WTC11 (cell line): Measurements from ENCODE around the gene OXGR1. TPM values are rescaled to one million over a fixed set of nuclear protein-coding genes. Genes with fewer than 3 reads are reported as not detected.

Experiments used
- ATAC-seq: fragments of 200-7000 bp; cut with Tn5 transposase; 2 replicates; pipeline ENCODE4 v1.10.0; 2021; ENCODE audit warnings: mild to moderate bottlenecking, moderate library complexity
- CTCF ChIA-PET: fragments of 300-600 bp; sonication (Branson Sonifier 250); formaldehyde crosslinking; loops from one replicate; lab custom pipeline; 2021; ENCODE audit warnings: antibody characterized with exemption; lab: Charles Lee
- POLR2A ChIA-PET: fragments of 350-600 bp; sonication (Branson Sonifier 250); formaldehyde crosslinking; loops from one replicate; lab custom pipeline; 2021; ENCODE audit warnings: antibody characterized with exemption; lab: Charles Lee
- DNase-seq: peaks from one replicate; pipeline ENCODE4 v3.0.0; 2021; ENCODE audit warnings: low spot score
- H3K27ac Mint-ChIP-seq: 2 replicates; pipeline ENCODE4 v1.8.0; 2021; ENCODE audit warnings: mixed read lengths
- H3K27me3 Mint-ChIP-seq: 2 replicates; pipeline ENCODE4 v1.8.0; 2021; ENCODE audit warnings: low read depth, mild to moderate bottlenecking, moderate library complexity, mixed read lengths
- H3K36me3 Mint-ChIP-seq: 2 replicates; pipeline ENCODE4 v1.8.0; 2021; ENCODE audit warnings: mixed read lengths
- H3K4me1 Mint-ChIP-seq: 2 replicates; pipeline ENCODE4 v1.8.0; 2022; ENCODE audit warnings: mixed read lengths
- H3K4me3 Mint-ChIP-seq: 2 replicates; pipeline ENCODE4 v1.8.0; 2021; ENCODE audit warnings: mild to moderate bottlenecking, moderate library complexity, mixed read lengths
- H3K9me3 Mint-ChIP-seq: 2 replicates; pipeline ENCODE4 v1.8.0; 2021; ENCODE audit warnings: mixed read lengths
- AFF4 ChIP-seq: sonication (generic); formaldehyde crosslinking; IDR thresholded peaks from 2 replicates; pipeline ENCODE4 v1.8.1; 2023; ENCODE audit warnings: mild to moderate bottlenecking, missing genetic modification reagents, borderline replicate concordance
- CDX4 ChIP-seq: fragments of 250-450 bp; sonication (Bioruptor Pico); IDR thresholded peaks from 2 replicates; pipeline ENCODE4 v1.9.0; 2021; ENCODE audit warnings: moderate library complexity, mild to moderate bottlenecking, inconsistent platforms, borderline replicate concordance
- CTCF ChIP-seq: fragments of 200-600 bp; IDR thresholded peaks from 2 replicates; pipeline ENCODE4 v1.8.0; 2022; ENCODE audit warnings: antibody characterized with exemption
- ESRRA ChIP-seq: sonication (generic); formaldehyde crosslinking; IDR thresholded peaks from 2 replicates; pipeline ENCODE4 v1.8.1; 2022; ENCODE audit warnings: mild to moderate bottlenecking, missing genetic modification reagents, borderline replicate concordance
- MAX ChIP-seq: sonication (generic); formaldehyde crosslinking; IDR thresholded peaks from 2 replicates; pipeline ENCODE4 v1.8.0; 2022; ENCODE audit warnings: mild to moderate bottlenecking, missing genetic modification reagents
- MLX ChIP-seq: sonication (generic); formaldehyde crosslinking; IDR thresholded peaks from 2 replicates; pipeline ENCODE4 v1.8.1; 2023; ENCODE audit warnings: mild to moderate bottlenecking, missing genetic modification reagents, moderate library complexity
- MYBL2 ChIP-seq: sonication (generic); formaldehyde crosslinking; IDR thresholded peaks from 2 replicates; pipeline ENCODE4 v1.8.1; 2023; ENCODE audit warnings: mild to moderate bottlenecking, moderate library complexity, missing genetic modification reagents
- NR3C1 ChIP-seq: sonication (generic); formaldehyde crosslinking; conservative IDR thresholded peaks from 2 replicates; pipeline ENCODE4 v1.8.1; 2023; ENCODE audit warnings: low read depth, mild to moderate bottlenecking, missing genetic modification reagents
- SMAD4 ChIP-seq: sonication (generic); formaldehyde crosslinking; IDR thresholded peaks from 2 replicates; pipeline ENCODE4 v1.8.0; 2022; ENCODE audit warnings: mild to moderate bottlenecking, missing genetic modification reagents
- SOX15 ChIP-seq: fragments of 250-450 bp; sonication (Bioruptor Pico); IDR thresholded peaks from 2 replicates; pipeline ENCODE4 v1.9.0; 2021; ENCODE audit warnings: mild to moderate bottlenecking
- USF1 ChIP-seq: sonication (generic); formaldehyde crosslinking; IDR thresholded peaks from 2 replicates; pipeline ENCODE4 v1.8.0; 2022; ENCODE audit warnings: mild to moderate bottlenecking, missing genetic modification reagents
- ZBTB43 ChIP-seq: sonication (generic); formaldehyde crosslinking; IDR thresholded peaks from 2 replicates; pipeline ENCODE4 v1.8.1; 2023; ENCODE audit warnings: mild to moderate bottlenecking, missing genetic modification reagents
- ZNF317 ChIP-seq: sonication (generic); formaldehyde crosslinking; IDR thresholded peaks from 2 replicates; pipeline ENCODE4 v1.8.1; 2023; ENCODE audit warnings: low read depth, mild to moderate bottlenecking, moderate library complexity, missing genetic modification reagents, borderline replicate concordance
- ZNF423 ChIP-seq: fragments of 250-450 bp; sonication (Bioruptor Pico); IDR thresholded peaks from 2 replicates; pipeline ENCODE4 v2.1.2; 2022; ENCODE audit warnings: mild to moderate bottlenecking, moderate library complexity
- ZNF671 ChIP-seq: fragments of 250-450 bp; sonication (Bioruptor Pico); IDR thresholded peaks from 2 replicates; pipeline ENCODE4 v1.8.0; 2021; ENCODE audit warnings: mild to moderate bottlenecking
- total RNA-seq: library from RNA; stranded (reverse); gene quantifications from 3 replicates; pipeline ENCODE4 v1.2.3, GENCODE V29; 2021
- TF ChIP-seq, protein P1 (sequence below): sonication (generic); formaldehyde crosslinking; IDR thresholded peaks from 2 replicates; pipeline ENCODE4 v1.8.1; 2023; ENCODE audit warnings: mild to moderate bottlenecking, moderate library complexity, missing genetic modification reagents
- TF ChIP-seq, protein P2 (sequence below): fragments of 250-450 bp; sonication (Bioruptor Pico); conservative IDR thresholded peaks from 2 replicates; pipeline ENCODE4 v1.9.0; 2021; ENCODE audit warnings: mild to moderate bottlenecking

OXGR1 gene
- total RNA-seq, 1 experiment from 2014 or later: 0.39 TPM

DNA sequence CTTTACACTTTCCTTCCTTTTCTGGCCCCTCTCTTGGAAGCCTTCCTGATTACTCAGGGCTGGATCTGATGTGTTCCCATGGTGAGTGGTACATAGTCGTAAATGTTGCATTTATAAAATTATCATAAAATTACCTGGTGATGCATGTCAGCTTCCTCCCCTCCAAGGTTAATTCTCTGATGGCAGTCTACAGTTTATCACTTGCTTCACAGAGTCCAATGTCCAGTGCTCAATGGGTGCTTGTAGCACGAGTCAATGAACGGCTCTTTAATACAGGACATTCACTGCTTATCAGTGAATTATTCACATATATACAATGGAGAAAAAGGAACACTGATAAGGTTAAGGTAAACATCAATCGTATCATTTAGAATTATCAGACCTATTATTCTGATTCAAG lies 27.0 kb upstream of the OXGR1 start:
- ChIA-PET POLR2A (no interaction called here), CTCF (no interaction called here)
- peaks cover 2% of the 10 kb centered on the region; the same call in 1 of the 2 replicates for H3K27me3 Mint-ChIP-seq
- no peak overlapping the region for H3K4me3 Mint-ChIP-seq
- TF ChIP-seq CDX4 (CRISPR knock-in tag) (no peak), MLX (CRISPR knock-in tag) (no peak), ESRRA (CRISPR knock-in tag) (no peak), SMAD4 (CRISPR knock-in tag) (no peak), ZNF671 (no peak), SOX15 (no peak), ZBTB43 (CRISPR knock-in tag) (no peak)
- TF ChIP-seq, protein P1, sequence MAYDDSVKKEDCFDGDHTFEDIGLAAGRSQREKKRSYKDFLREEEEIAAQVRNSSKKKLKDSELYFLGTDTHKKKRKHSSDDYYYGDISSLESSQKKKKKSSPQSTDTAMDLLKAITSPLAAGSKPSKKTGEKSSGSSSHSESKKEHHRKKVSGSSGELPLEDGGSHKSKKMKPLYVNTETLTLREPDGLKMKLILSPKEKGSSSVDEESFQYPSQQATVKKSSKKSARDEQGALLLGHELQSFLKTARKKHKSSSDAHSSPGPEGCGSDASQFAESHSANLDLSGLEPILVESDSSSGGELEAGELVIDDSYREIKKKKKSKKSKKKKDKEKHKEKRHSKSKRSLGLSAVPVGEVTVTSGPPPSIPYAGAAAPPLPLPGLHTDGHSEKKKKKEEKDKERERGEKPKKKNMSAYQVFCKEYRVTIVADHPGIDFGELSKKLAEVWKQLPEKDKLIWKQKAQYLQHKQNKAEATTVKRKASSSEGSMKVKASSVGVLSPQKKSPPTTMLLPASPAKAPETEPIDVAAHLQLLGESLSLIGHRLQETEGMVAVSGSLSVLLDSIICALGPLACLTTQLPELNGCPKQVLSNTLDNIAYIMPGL (CRISPR knock-in tag): no peak
- TF ChIP-seq, protein P2, sequence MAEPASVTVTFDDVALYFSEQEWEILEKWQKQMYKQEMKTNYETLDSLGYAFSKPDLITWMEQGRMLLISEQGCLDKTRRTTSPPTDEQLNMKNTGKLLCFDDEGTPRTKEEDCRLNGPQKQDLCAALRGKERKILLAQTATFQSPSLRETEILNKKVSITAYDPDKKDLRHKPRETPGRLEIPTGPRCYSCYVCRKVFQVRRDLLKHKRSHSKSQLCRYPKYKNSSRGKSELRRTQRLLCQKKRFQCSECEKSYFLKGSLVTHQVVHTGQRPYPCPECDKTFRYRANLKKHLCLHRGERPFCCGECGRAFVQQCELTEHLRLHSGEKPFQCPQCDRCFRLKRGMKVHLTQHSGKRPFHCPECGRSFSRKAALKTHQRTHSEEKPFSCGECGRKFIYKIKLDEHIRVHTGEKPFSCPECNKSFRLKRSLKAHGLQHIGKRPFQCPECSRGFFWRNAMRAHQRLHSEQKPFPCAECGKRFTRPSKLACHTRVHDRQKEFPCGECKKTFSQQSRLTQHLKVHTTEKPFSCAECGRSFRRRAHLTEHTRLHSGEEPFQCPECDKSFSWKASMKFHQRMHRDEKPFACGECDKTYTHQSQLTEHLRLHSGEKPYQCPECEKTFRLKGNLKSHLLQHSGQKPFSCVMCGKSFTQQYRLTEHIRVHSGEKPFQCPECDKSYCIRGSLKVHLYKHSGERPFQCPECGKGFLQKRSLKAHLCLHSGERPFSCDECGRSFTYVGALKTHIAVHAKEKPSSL: no peak
- ATAC-seq (no peak), DNase-seq (no peak)
- no peak overlapping the region for H3K27ac Mint-ChIP-seq
- H3K9me3 Mint-ChIP-seq: no peaks in the 10 kb centered on the region
- no peaks in the 10 kb centered on the region for H3K36me3 Mint-ChIP-seq
- H3K4me1 Mint-ChIP-seq: peaks cover 8% of the 10 kb centered on the region

DNA sequence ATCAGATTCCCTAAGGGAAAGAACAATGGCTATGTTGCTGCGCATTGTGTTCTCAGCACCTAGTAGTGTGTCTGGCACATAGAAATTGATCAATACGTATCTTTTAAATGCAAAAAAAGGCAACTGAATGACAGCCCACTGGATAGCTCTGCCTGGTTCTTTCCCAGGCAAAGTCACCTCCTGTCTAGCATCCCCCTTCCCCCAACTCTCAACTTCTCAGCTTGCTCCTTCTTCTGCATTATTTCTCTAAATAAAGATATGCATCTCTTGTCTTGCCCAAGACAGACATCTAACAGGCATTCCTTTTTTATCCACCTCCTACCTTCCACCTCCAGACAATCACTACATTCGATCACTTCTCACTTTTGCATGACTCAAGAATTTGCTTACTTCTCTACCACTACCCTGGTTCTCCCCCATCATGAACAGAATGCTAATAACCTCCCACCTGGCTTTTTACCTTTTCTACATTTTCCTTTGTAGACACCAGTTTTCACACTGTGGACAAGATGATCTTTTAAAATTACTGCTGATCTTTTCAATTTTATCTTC lies 26.5 kb upstream of the OXGR1 start:
- no peak for DNase-seq
- ChIA-PET CTCF (no interaction called here), POLR2A (no interaction called here)
- no peaks in the 10 kb centered on the region for H3K36me3 Mint-ChIP-seq
- ATAC-seq: no peak
- H3K4me3 Mint-ChIP-seq: no peak overlapping the region
- peaks cover 2% of the 10 kb centered on the region; the same call in 1 of the 2 replicates for H3K27me3 Mint-ChIP-seq
- H3K4me1 Mint-ChIP-seq: peaks cover 8% of the 10 kb centered on the region
- H3K9me3 Mint-ChIP-seq: no peaks in the 10 kb centered on the region
- no peak overlapping the region for H3K27ac Mint-ChIP-seq
- TF ChIP-seq NR3C1 (CRISPR knock-in tag): no peak
- no peak for TF ChIP-seq MAX (CRISPR knock-in tag)
- TF ChIP-seq ESRRA (CRISPR knock-in tag): no peak
- no peak for TF ChIP-seq CTCF
- TF ChIP-seq ZNF423: no peak
- TF ChIP-seq ZBTB43 (CRISPR knock-in tag): no peak
- no peak for TF ChIP-seq USF1 (CRISPR knock-in tag)
- TF ChIP-seq MYBL2: no peak
- TF ChIP-seq AFF4 (CRISPR knock-in tag): no peak
- no peak for TF ChIP-seq ZNF671
- no peak for TF ChIP-seq ZNF317 (CRISPR knock-in tag)
